NCI-H2107 treated with DMSO at 0.1 percent for 48 hours (cell line): ENCODE data around the gene MARK2.

Experiments used
- DNase-seq: peaks from one replicate; lab custom pipeline; 2025; ENCODE audit not compliant: unreplicated experiment; lab: John Stamatoyannopoulos, UW

Gene MARK2

GRCh38 chr11:63829823-63830489 is 9.0 kb upstream of the MARK2 start:
- DNase-seq: no peak

GRCh38 chr11:63831326-63831725 is 7.6 kb upstream of the MARK2 start:
- DNase-seq: no peak

- DNase-seq: no peak
These were observed 6.6 kb upstream of the MARK2 start for GRCh38 chr11:63832336-63832735.

- DNase-seq: no peak
These were observed 5.9 kb upstream of the MARK2 start for GRCh38 chr11:63833048-63833447.

GRCh38 chr11:63834535-63835157 is 4.3 kb upstream of the MARK2 start:
- DNase-seq: no peak

GRCh38 chr11:63835158-63835545 is 3.8 kb upstream of the MARK2 start:
- no peak for DNase-seq

GRCh38 chr11:63837027-63837688 is 1.8 kb upstream of the MARK2 start:
- peak; percentile 86 for DNase-seq

- no peak for DNase-seq
These were observed 1.2 kb upstream of the MARK2 start for GRCh38 chr11:63837739-63838138.

- no peak for DNase-seq
These were observed 696 bp upstream of the MARK2 start for GRCh38 chr11:63838150-63838677.

GRCh38 chr11:63839508-63840355 is 822 bp downstream of the MARK2 start:
- no peak for DNase-seq

- no peak for DNase-seq
These were observed 1.6 kb downstream of the MARK2 start for GRCh38 chr11:63840356-63841060.

- peak; percentile 44 for DNase-seq
These were observed 2.6 kb downstream of the MARK2 start for GRCh38 chr11:63841554-63841953.

GRCh38 chr11:63843041-63843440 is 4.1 kb downstream of the MARK2 start:
- no peak for DNase-seq

GRCh38 chr11:63844836-63845235 is 5.9 kb downstream of the MARK2 start:
- DNase-seq: no peak

- DNase-seq: no peak
These were observed 6.4 kb downstream of the MARK2 start for GRCh38 chr11:63845303-63845702.

- DNase-seq: no peak
These were observed 7.0 kb downstream of the MARK2 start for GRCh38 chr11:63845911-63846310.

- no peak for DNase-seq
These were observed 8.0 kb downstream of the MARK2 start for GRCh38 chr11:63846897-63847296.

GRCh38 chr11:63847363-63847762 is 8.5 kb downstream of the MARK2 start:
- DNase-seq: no peak

GRCh38 chr11:63849691-63850090 is 10.8 kb downstream of the MARK2 start:
- no peak for DNase-seq

- DNase-seq: no peak
These were observed 12.0 kb downstream of the MARK2 start for GRCh38 chr11:63850920-63851319.

- DNase-seq: no peak
These were observed 12.5 kb downstream of the MARK2 start for GRCh38 chr11:63851364-63851763.
